ENCODE measurements around the gene CEP55. TPM values are rescaled to one million over a fixed set of nuclear protein-coding genes. Genes with fewer than 3 reads are reported as not detected.

Gene CEP55
- total RNA-seq, 2 experiments from 2014 or later = 0.16 to 0.17 TPM

GRCh38 chr10:93568105-93568390, 71.6 kb downstream of the CEP55 start:
- H3K4me3 ChIP-seq (ENCODE audit: low read length) = no peak overlapping the region
- H3K36me3 ChIP-seq (ENCODE audit: insufficient read depth, low read length) = no peaks in the 10 kb centered on the region
- POLR2A ChIA-PET = no interaction called here
- H3K27ac Mint-ChIP-seq = no peak overlapping the region
- H3K9me3 ChIP-seq (ENCODE audit: control insufficient read depth in 1 of 2, insufficient read depth in 1 of 2, low read length in 2 of 2) = peaks cover 0 to 4% of the 10 kb centered on the region in 2 experiments
- H3K36me3 Mint-ChIP-seq (ENCODE audit: low read depth) = no peaks in the 10 kb centered on the region
- no peaks in the 10 kb centered on the region for H3K9me3 Mint-ChIP-seq
- intact Hi-C loops (cut with DNase I, micrococcal nuclease) = no loop called here
- H3K27me3 ChIP-seq (ENCODE audit: control insufficient read depth in 1 of 2, insufficient read depth in 2 of 2, low read length in 2 of 2) = peaks cover 35 to 36% of the 10 kb centered on the region in 2 experiments
- H3K4me1 Mint-ChIP-seq (ENCODE audit: low read depth) = peaks cover 1% of the 10 kb centered on the region
- ATAC-seq (ENCODE audit: poor library complexity) = no peak
- H3K4me3 Mint-ChIP-seq = no peak overlapping the region
- TF ChIP-seq, protein P1, sequence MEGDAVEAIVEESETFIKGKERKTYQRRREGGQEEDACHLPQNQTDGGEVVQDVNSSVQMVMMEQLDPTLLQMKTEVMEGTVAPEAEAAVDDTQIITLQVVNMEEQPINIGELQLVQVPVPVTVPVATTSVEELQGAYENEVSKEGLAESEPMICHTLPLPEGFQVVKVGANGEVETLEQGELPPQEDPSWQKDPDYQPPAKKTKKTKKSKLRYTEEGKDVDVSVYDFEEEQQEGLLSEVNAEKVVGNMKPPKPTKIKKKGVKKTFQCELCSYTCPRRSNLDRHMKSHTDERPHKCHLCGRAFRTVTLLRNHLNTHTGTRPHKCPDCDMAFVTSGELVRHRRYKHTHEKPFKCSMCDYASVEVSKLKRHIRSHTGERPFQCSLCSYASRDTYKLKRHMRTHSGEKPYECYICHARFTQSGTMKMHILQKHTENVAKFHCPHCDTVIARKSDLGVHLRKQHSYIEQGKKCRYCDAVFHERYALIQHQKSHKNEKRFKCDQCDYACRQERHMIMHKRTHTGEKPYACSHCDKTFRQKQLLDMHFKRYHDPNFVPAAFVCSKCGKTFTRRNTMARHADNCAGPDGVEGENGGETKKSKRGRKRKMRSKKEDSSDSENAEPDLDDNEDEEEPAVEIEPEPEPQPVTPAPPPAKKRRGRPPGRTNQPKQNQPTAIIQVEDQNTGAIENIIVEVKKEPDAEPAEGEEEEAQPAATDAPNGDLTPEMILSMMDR (IDR thresholded peaks at IDR 0.05) = no peak
- H3K4me1 ChIP-seq (ENCODE audit: insufficient read depth, low read length) = no peaks in the 10 kb centered on the region
- DNase-seq = no peak
- CTCF ChIA-PET = no interaction called here
- no peak overlapping the region for H3K27ac ChIP-seq (ENCODE audit: low read depth in 1 of 2, low read length in 2 of 2)
- H3K27me3 Mint-ChIP-seq = peaks cover 80% of the 10 kb centered on the region

DNA sequence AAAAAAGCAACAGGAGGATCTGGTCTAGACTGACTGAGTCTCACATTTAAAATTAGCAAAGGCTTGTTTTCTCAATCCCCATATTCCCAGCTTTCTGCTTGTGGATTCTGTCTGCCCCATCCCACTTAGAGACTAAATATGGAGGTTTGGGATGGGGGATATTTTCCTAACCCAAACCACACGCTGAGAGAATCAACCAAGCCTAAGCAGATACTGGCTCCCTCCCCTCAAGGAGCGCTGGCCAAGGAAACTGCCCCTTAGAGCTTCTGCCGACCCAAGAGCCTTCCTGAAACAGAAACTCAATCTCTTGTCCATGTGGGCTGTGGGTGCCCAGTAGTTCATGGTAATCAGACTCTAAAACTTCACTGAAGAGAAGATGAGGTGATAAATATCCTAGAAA, 74.0 kb downstream of the CEP55 start:
- intact Hi-C loops (cut with DNase I, micrococcal nuclease) = no loop called here
- DNase-seq (no peak), ATAC-seq (ENCODE audit: poor library complexity) (no peak)
- no peaks in the 10 kb centered on the region for H3K36me3 Mint-ChIP-seq (ENCODE audit: low read depth)
- H3K27me3 ChIP-seq (ENCODE audit: control insufficient read depth in 1 of 2, insufficient read depth in 2 of 2, low read length in 2 of 2) = peaks cover 31 to 36% of the 10 kb centered on the region in 2 experiments
- no peaks in the 10 kb centered on the region for H3K36me3 ChIP-seq (ENCODE audit: insufficient read depth, low read length)
- CTCF ChIA-PET = no interaction called here
- peaks cover 76% of the 10 kb centered on the region for H3K27me3 Mint-ChIP-seq
- H3K4me1 ChIP-seq (ENCODE audit: insufficient read depth, low read length) = peaks cover 4% of the 10 kb centered on the region
- TF ChIP-seq, protein P1 (IDR thresholded peaks at IDR 0.05) = no peak
- POLR2A ChIA-PET = no interaction called here
- H3K27ac ChIP-seq (ENCODE audit: low read depth in 1 of 2, low read length in 2 of 2) = no peak overlapping the region
- H3K4me3 Mint-ChIP-seq = no peak overlapping the region
- no peak overlapping the region for H3K4me3 ChIP-seq (ENCODE audit: low read length)
- H3K4me1 Mint-ChIP-seq (ENCODE audit: low read depth) = peaks cover 12% of the 10 kb centered on the region
- H3K9me3 Mint-ChIP-seq = no peaks in the 10 kb centered on the region
- H3K9me3 ChIP-seq (ENCODE audit: control insufficient read depth in 1 of 2, insufficient read depth in 1 of 2, low read length in 2 of 2) = peaks cover 0 to 4% of the 10 kb centered on the region in 2 experiments
- no peak overlapping the region for H3K27ac Mint-ChIP-seq

GRCh38 chr10:93572606-93573005, 76.2 kb downstream of the CEP55 start:
- Mint-ChIP-seq H3K9me3 (no peaks in the 10 kb centered on the region), H3K27me3 (peaks cover 60% of the 10 kb centered on the region), H3K4me3 (no peak overlapping the region), H3K27ac (no peak overlapping the region), H3K4me1 (ENCODE audit: low read depth) (peaks cover 12% of the 10 kb centered on the region), H3K36me3 (ENCODE audit: low read depth) (no peaks in the 10 kb centered on the region)
- TF ChIP-seq, protein P1 (IDR thresholded peaks at IDR 0.05) = no peak
- no peak for ATAC-seq (ENCODE audit: poor library complexity)
- ChIA-PET POLR2A (no interaction called here), CTCF (no interaction called here)
- Histone ChIP-seq H3K27me3 (ENCODE audit: control insufficient read depth in 1 of 2, insufficient read depth in 2 of 2, low read length in 2 of 2) (peaks cover 18 to 27% of the 10 kb centered on the region in 2 experiments), H3K27ac (ENCODE audit: low read depth in 1 of 2, low read length in 2 of 2) (no peak overlapping the region), H3K36me3 (ENCODE audit: insufficient read depth, low read length) (no peaks in the 10 kb centered on the region), H3K4me1 (ENCODE audit: insufficient read depth, low read length) (peaks cover 4% of the 10 kb centered on the region), H3K4me3 (ENCODE audit: low read length) (no peak overlapping the region), H3K9me3 (ENCODE audit: control insufficient read depth in 1 of 2, insufficient read depth in 1 of 2, low read length in 2 of 2) (no peaks in the 10 kb centered on the region)
- no peak for DNase-seq
- intact Hi-C loops (cut with DNase I, micrococcal nuclease) = no loop called here
